HG03521 (cell line): ENCODE results near the gene EHBP1L1.

Experiments
- ATAC-seq: cut with Tn5 transposase; IDR thresholded peaks from one replicate; pipeline ENCODE4 v1.9.1; 2021; ENCODE audit warnings: mild to moderate bottlenecking, moderate library complexity; ENCODE audit not compliant: unreplicated experiment

The EHBP1L1 gene

GRCh38 chr11:65592858-65593517 is 17.1 kb downstream of the EHBP1L1 start:
- no peak for ATAC-seq

- ATAC-seq, result no peak
These were observed 17.9 kb downstream of the EHBP1L1 start for GRCh38 chr11:65593518-65594414.

- ATAC-seq, result no peak
These were observed 19.3 kb downstream of the EHBP1L1 start for GRCh38 chr11:65595131-65595530.

DNA sequence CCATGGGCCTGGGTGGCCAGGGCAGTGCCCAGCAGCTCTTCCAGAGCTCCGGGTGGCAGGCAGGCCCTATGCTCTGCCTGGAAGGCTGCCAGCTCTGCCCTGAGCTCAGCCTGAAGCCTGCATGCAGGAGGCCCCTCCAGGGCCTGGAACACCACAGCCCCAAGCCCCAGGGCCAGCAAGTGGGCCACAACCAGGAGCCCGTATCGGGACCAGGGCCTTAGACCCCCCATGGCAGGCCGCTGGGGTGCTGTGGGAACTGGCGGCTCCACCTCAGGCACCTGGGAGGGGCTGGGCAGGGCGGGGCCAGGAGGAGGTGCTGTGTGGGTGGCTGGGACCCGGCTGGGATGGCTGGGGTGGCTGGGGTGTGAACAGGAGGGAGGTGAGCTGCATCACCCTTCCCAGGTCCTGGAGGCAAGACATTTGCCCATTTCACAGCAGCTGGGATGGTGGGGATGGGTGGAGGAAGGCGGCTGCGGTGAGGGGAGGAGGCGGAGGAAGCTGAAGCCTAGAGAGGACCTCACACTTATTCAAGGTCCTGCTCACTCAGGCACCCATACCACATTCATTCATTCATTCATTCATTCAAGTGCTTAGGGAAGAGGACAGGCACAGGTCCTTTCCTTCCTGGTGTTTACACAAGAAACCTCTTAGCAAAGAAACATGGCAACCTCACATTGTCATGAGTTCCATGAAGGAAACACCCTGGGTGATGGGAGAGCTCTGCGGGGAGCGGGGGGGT is 19.9 kb downstream of the EHBP1L1 start, which contains the start of gene KCNK7:
TSS of gene KCNK7 (minus strand) at position 258 of the 739 bp plus-strand sequence. CDS start at position 230, 28 bp downstream.
- ATAC-seq, result no peak

DNA sequence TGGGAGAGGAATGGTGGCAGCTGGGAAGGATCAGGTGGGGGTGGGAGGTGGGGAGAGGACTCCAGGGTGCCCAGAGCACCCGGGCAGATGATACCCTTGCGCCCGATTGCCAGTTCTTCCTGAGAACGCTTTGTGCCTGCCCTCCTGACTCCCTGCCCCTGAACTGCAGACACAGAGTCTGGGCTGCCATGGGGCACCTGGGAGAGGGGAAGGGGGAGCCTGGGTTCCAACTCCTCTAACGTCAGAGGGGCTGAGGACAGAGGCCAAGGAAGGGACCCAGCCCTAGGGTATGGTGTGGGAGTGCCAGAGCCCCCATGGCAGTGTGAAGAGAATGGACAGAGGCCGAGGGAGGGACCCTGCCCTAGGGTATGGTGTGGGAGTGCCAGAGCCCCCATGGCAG is 20.7 kb downstream of the EHBP1L1 start:
- ATAC-seq, result no peak

DNA sequence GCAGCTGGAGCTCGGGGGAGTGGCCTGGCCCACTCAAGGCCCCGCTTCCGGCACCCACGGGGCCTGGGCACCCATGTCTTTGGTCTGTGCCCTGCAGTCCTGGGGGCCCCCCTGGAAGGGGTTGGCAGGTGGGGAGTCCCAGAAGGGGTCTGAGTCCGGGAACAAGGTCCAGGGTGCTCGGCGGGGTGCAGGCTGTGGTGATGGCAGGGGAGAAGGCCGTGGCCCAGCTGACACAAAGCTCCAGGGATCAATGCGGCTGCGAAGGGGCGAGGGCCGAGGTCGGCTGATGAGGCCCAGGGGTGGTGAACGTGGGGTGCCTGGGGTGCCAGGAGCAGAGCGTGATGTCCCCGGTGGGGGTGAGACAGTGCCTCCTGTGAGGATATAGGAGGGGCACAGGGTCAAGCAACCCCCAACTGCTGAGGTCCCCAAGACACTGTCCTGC is 22.4 kb downstream of the EHBP1L1 start:
- no peak for ATAC-seq

DNA sequence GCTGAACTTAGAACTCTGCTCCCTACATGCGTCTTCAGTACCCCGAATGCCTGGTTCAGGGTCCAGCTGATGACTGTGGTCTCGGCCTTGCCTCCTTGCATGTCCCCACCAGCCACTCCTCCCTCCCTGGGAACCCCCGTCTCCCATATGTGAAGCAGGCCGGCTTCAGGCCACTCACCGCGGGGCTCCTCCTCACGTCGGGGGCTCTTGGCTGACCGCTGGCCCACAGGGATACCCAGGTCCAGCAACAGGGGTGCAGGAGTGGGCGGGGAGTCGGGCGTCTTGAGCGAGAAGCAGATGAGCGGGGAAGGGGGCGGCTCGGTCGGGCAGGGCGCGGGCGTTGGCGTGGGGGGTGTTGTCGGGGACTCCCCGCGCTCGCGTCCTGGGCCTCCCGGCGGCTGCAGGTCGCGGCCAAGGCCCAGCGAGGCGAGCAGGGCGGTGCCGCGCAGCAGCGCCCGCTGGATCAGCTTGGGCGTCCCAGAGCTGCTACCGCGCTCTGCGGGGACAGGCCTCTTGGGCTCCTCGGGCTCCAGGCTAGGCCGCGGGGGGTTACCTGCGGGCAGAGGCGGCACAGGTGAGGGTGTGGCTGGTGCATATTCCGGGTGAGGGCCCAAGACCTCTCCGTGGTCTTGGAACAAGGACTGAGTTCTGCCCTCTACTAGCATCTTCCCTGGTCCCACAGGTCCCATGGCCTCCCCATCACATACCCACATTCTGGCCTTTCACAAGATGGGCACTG is 23.5 kb downstream of the EHBP1L1 start:
- ATAC-seq, result no peak

DNA sequence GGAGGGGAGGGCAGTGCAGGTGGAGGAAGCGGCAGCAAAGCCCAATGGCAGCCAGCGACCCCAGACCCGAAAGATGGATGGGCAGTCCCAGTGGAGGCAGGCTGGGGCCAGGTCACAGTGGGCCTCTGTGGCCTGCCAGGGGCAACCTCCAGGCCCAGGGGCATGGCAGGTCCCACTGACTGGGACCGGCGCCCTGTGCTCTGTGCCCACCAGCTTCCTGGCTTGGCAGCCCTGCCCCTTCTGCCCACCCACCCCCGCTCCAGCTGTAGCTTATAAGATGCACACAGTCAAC is 24.0 kb downstream of the EHBP1L1 start:
- ATAC-seq, result no peak

DNA sequence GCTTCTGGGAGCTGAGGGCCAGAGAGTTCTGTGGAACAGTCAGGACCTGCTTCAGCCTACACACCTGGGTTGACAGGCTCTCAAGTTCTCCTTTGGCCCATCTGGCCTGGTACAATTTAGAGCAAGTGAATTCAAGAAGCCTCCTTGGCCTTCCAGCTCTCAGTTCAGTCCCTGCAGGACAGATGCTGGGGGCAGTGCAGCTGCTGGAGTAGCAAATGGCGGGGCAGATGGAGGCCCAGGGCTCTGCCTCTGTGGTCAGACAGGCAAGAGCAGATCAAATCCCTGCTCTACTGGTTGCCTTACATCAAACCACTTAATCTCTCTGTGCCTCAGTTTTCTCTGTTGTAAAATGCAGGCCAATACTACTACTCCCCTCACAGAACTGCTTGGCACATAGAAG is 28.4 kb downstream of the EHBP1L1 start:
- ATAC-seq, result no peak

DNA sequence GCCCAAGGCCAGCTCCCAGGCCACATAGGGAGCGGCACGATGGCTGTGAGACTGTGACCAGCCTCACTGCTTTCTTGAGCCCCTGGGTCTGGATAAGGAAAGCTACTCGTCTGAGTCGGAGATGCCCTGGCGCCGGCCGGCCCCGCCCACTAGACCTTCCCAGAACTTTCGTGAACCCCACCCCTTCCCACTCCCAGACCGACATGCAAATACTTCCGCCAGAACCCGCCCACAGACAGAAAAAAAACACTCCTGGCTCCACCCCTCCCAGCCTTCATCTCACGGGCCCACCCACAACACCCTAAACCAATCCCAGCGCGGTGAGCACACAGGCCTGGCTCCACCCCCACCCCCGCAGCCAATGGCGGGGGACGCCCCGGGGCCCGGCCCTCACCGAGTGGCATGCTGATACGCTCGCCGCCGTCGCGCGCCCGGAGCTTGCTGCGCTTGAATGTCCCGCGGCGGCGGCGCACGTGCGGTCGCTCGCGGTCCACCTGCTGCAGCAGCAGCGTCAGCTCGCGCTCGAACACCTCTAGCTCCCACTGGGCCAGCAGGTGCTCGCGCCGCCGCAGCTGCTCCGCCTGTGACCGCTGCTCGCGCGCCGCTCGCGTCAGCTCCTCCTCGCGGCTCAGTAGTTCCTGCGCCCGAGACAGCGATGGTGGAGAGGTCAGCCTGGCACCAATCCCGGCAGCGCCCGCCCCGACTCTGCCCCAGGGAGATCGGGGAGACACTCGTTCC is 31.2 kb downstream of the EHBP1L1 start:
- ATAC-seq, result no peak

DNA sequence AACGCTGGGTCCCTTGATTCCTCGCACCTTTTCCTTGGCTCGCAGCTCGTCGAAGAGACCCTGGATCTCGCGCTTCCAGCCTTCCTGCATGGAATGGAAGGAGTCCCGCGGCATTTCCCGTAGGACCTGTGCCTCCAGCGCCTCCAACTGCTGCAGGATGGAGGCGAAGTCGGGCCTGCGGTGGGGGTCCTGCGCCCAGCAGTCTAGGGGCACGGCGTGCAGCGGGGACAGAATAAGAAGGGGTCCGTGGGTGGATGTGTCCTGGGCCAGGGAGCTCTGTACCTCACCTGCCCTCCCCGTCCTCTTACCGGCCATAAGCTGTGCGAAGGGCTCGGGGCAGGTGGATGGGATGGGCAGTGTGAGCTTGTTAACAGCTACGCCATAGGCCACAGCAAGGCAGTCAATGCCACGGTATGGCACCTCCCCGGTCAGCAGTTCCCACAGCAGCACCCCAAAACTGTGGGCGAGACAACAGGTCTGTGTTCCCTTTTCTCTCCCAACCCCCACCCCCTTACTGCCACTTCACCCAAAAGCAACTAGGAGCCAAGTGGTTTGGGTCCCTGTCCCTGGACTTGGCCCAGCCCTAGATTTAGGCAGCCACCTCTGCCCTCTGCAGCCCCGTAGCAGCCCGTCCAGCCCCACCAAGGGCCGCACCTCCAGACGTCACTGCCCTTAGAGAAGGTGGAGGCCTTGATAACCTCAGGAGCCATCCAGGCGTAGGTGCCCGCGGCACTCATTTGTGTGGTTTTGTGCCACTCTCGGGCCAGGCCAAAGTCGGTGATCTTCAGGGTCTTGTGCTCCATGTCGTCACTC is 32.0 kb downstream of the EHBP1L1 start:
- no peak for ATAC-seq

DNA sequence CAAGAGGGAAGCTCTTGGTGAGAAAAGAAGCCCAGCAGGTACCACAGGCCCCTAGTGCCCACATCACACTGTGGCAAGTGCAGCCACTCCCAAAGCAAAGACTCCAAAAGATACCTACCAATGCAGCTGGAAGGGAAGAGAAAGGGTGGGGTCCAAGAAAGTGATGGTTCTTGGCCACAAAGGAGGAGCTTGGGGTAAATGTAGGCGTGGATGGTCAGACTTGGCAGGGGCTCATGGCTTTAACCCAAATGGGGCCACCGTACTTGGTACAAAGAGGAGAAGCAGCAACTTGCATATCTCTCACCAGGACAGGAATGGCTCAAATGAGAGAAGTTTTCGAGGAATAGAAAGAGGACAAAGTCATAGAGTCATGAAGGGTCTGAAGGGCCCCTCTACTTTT is 33.4 kb downstream of the EHBP1L1 start:
- ATAC-seq, result no peak

- no peak for ATAC-seq
These were observed 33.8 kb downstream of the EHBP1L1 start for GRCh38 chr11:65609665-65610064.

GRCh38 chr11:65610404-65610803 is 34.6 kb downstream of the EHBP1L1 start:
- ATAC-seq, result no peak

DNA sequence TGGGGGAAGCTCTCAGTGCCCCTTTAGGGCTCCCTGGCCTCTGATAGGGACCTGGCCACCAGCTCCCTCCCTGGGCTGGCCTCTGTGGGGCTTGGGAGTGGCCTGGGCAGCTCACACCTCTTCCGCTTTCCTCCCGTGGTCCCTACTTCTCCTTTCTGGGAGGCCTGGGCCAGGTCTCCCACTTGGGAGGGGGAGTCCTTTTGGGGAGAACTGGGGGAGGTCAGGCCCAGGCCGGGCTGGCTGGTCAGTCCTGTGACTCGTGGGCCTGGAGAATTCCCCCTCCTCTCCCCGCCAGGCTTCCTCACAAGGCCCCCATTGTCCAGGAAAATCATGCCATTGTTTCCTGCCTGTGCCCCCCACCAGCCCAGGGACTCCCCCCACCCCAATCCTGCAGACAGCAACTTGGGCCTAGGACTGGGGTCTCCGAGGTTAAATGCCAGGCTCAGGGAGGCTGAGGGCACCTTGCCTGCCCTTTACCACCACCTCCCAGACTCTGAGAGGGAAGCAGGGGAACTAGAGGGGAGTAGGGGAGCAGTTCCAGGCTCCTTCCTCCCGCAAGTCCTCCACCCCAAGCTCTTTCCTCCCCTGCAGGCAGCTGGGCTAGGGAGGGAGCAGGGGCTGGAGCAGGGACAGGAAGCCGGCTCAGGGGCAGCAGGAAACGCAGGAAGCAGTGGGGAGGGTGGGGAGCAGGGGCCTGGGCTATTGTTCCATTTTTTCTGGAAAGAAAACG is 35.3 kb downstream of the EHBP1L1 start:
- no peak for ATAC-seq

DNA sequence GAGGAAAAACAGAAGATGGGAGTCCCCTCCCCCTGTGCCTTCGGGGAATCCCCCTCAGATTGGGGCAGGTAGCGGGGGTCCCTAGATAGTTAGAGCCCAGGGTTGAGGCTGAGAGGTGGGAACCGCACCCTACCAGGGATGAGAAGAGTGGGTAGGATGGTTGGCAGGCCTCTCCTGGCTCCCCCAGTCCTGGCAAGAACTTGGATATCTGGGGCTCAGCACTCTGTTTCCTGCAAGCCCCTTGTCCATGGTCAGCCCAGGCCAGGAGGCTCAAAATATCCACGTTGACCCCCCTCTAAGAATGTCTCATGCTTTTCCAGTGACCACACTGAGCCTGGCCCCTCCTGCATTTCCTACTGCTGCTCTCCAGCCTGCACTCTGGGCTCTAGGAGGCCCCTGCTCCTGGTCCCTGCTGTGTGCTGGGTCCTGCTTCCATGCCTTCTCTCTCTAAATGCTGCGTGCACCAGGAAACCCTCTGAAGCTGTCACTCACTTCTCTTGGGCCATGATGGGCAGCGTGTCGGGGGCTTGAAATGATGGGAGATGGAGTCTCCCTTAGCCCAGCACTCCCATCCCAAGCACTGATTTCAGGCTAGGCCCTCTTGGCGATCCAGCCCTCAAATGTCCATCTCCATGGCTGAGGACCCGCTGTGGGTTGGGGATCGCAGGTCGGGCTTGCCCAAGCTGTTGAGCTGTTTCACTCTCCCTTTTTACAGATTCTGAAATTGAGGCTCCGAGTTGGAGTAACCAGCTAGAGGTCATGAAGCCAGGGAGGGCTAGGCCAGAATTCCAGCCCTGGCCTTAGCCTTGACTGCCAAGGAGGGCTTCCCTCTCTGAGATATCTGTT is 36.1 kb downstream of the EHBP1L1 start:
- no peak for ATAC-seq

DNA sequence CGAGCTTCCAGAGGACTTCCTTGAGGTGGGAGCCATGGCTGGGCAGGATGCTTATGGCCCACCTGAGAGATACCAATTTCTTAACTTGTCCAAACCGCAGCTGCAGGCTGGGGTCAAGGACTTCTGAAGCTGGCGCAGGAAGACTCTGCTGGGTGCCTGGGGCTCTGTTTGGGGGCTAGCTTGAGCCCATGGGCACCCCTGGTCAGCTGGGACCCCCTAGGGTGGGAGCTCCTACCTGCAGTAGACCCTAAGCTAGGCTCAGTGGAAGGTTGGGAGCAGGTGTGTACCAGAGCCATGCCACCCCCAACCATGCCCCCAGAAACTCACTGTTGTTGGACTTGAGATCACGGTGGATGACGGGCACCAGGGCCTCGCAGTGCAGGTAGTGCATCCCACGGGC is 36.8 kb downstream of the EHBP1L1 start:
- no peak for ATAC-seq
